ENCODE measurements around the gene CBX8. TPM values are rescaled to one million over a fixed set of nuclear protein-coding genes. Genes with fewer than 3 reads are reported as not detected.

The CBX8 gene
- total and polyA plus RNA-seq, 12 donors, result 2.2 to 9.3 (median 5.4) TPM

- Histone ChIP-seq H3K4me1 (peaks cover 2 to 31% (median 7%) of the 10 kb centered on the region in 9 donors), H3K9me3 (no peaks in the 10 kb centered on the region), H3K36me3 (peaks cover 0 to 21% (median 0%) of the 10 kb centered on the region in 9 donors), H3K4me3 (no peak overlapping the region), H3K27ac (no peak overlapping the region), H3K27me3 (peaks cover 4 to 56% (median 45%) of the 10 kb centered on the region in 7 donors)
- DNase-seq (no peak), ATAC-seq (no peak)
- TF ChIP-seq CTCF (IDR thresholded peaks at IDR 0.05), result no peak
- intact Hi-C loops (cut with DNase I), result loop anchor here (5.0 to 10.0 kb wide), 8 partner anchors 37 to 208 kb away; no protein-coding TSS in a partner anchor
- WGBS, 2 donors, result 96 to 98% methylated on average over 30 to 31 of the region's 31 CpGs
Measured at GRCh38 chr17:79784353-79785016, 12.4 kb downstream of the CBX8 start.

- H3K27ac ChIP-seq, result no peak overlapping the region
- no peak for ATAC-seq
- intact Hi-C loops (cut with DNase I), result loop anchor here in 3 of 10 donors (10.0 kb wide), 3 partner anchors 131 to 201 kb away; no protein-coding TSS in a partner anchor
- H3K27me3 ChIP-seq, result peaks cover 0 to 56% (median 39%) of the 10 kb centered on the region in 7 donors
- H3K9me3 ChIP-seq, result no peaks in the 10 kb centered on the region
- no peak for DNase-seq
- WGBS, 2 donors, result 96% methylated on average over 18 of the region's 18 CpGs
- TF ChIP-seq CTCF (IDR thresholded peaks at IDR 0.05), result no peak
- H3K36me3 ChIP-seq, result peaks cover 0 to 21% (median 0%) of the 10 kb centered on the region in 9 donors
- H3K4me1 ChIP-seq, result peaks cover 1 to 32% (median 8%) of the 10 kb centered on the region in 9 donors
- no peak overlapping the region for H3K4me3 ChIP-seq
Measured at GRCh38 chr17:79783891-79784290, 13.0 kb downstream of the CBX8 start.

GRCh38 chr17:79781736-79782575, 14.9 kb downstream of the CBX8 start:
- WGBS, 2 donors, result 80 to 84% methylated on average over 27 of the region's 27 CpGs
- Histone ChIP-seq H3K4me3 (no peak overlapping the region), H3K27ac (no peak overlapping the region), H3K27me3 (peaks cover 0 to 53% (median 33%) of the 10 kb centered on the region in 7 donors), H3K36me3 (peaks cover 0 to 21% (median 0%) of the 10 kb centered on the region in 9 donors), H3K9me3 (no peaks in the 10 kb centered on the region), H3K4me1 (peaks cover 3 to 44% (median 22%) of the 10 kb centered on the region in 9 donors)
- no peak for TF ChIP-seq CTCF (IDR thresholded peaks at IDR 0.05)
- no peak for DNase-seq
- intact Hi-C loops (cut with DNase I), result loop anchor here in 3 of 10 donors (10.0 kb wide), 3 partner anchors 133 to 203 kb away; no protein-coding TSS in a partner anchor
- ATAC-seq, result no peak

GRCh38 chr17:79781012-79781650, 15.7 kb downstream of the CBX8 start:
- Histone ChIP-seq H3K36me3 (peaks cover 0 to 21% (median 0%) of the 10 kb centered on the region in 9 donors), H3K27me3 (peaks cover 0 to 53% (median 31%) of the 10 kb centered on the region in 7 donors), H3K27ac (no peak overlapping the region), H3K4me1 (peaks cover 0 to 50% (median 23%) of the 10 kb centered on the region in 9 donors), H3K9me3 (no peaks in the 10 kb centered on the region), H3K4me3 (no peak overlapping the region)
- TF ChIP-seq CTCF (IDR thresholded peaks at IDR 0.05), result no peak
- 72 to 75% methylated on average over 12 of the region's 12 CpGs for WGBS, 2 donors
- ATAC-seq (no peak), DNase-seq (no peak)
- intact Hi-C loops (cut with DNase I), result loop anchor here in 3 of 10 donors (10.0 kb wide), 3 partner anchors 134 to 204 kb away; no protein-coding TSS in a partner anchor
